CD4-positive, alpha-beta T cell treated with Interleukin-17A for 4 hours (primary cell): ENCODE data around the gene PDXP.

Experiments
- DNase-seq: peaks from one replicate; pipeline ENCODE4 v3.0.0-alpha.2; 2020; ENCODE audit warnings: mixed read lengths

Gene PDXP

GRCh38 chr22:37703906-37704305, 45.4 kb downstream of the PDXP start:
- no peak for DNase-seq

GRCh38 chr22:37704645-37705044, 46.1 kb downstream of the PDXP start:
- DNase-seq = no peak

GRCh38 chr22:37705205-37705604, 46.7 kb downstream of the PDXP start:
- no peak for DNase-seq

- no peak for DNase-seq
Observed at GRCh38 chr22:37708580-37709444, 50.3 kb downstream of the PDXP start.

GRCh38 chr22:37709445-37709765, 50.9 kb downstream of the PDXP start:
- no peak for DNase-seq

GRCh38 chr22:37710675-37711074, 52.2 kb downstream of the PDXP start:
- no peak for DNase-seq

GRCh38 chr22:37711490-37711889, 53.0 kb downstream of the PDXP start:
- no peak for DNase-seq

GRCh38 chr22:37713761-37714160, 55.2 kb downstream of the PDXP start:
- no peak for DNase-seq

GRCh38 chr22:37714634-37715033, 56.1 kb downstream of the PDXP start:
- no peak for DNase-seq

GRCh38 chr22:37715760-37716159, 57.2 kb downstream of the PDXP start:
- no peak for DNase-seq
